Liver (tissue), 9 donors: ENCODE results near the gene KCNN1. TPM values are rescaled to one million over a fixed set of nuclear protein-coding genes. Genes with fewer than 3 reads are reported as not detected.
A peak's percentile ranks its signal among the peaks of the same experiment; 100 is the strongest.

ENCODE experiments used
- DNase-seq: peaks from one replicate; pipeline ENCODE4 v3.0.0-alpha.2; 2017; ENCODE audit warnings: low spot score
- H3K27ac ChIP-seq, 2 donors: one replicate each; pipeline ENCODE4 v1.7.0; 2013; ENCODE audit warnings: inconsistent platforms in 2 of 2, low read length in 2 of 2, control low read depth in 1 of 2, low read depth in 1 of 2, mild to moderate bottlenecking in 1 of 2
- H3K27me3 ChIP-seq, 4 donors: one replicate each; pipeline versions ENCODE4 v1.6.1 to v1.7.0; 2013; ENCODE audit warnings: low read length in 3 of 4, inconsistent platforms in 1 of 4, mild to moderate bottlenecking in 1 of 4, moderate library complexity in 1 of 4; ENCODE audit not compliant: control insufficient read depth in 4 of 4, insufficient read depth in 4 of 4
- H3K36me3 ChIP-seq, 4 donors: one replicate each; pipeline versions ENCODE4 v1.6.1 to v1.7.0; 2013; ENCODE audit warnings: low read length in 3 of 4, mild to moderate bottlenecking in 3 of 4, low read depth in 1 of 4, moderate library complexity in 1 of 4; ENCODE audit not compliant: control insufficient read depth in 4 of 4, insufficient read depth in 3 of 4
- H3K4me1 ChIP-seq, 4 donors: one replicate each; pipeline versions ENCODE4 v1.6.1 to v1.7.0; 2013; ENCODE audit warnings: low read length in 3 of 4, mild to moderate bottlenecking in 3 of 4, moderate library complexity in 1 of 4; ENCODE audit not compliant: control insufficient read depth in 4 of 4, insufficient read depth in 4 of 4
- H3K4me3 ChIP-seq, 3 donors: one replicate each; pipeline versions ENCODE4 v1.6.1 to v1.7.0; 2013; ENCODE audit warnings: low read length in 3 of 3, control low read depth in 1 of 3, low read depth in 1 of 3, mild to moderate bottlenecking in 1 of 3
- H3K9ac ChIP-seq, 2 donors: one replicate each; pipeline ENCODE4 v1.7.0; 2013; ENCODE audit warnings: low read length in 2 of 2, mild to moderate bottlenecking in 2 of 2, moderate library complexity in 2 of 2, control low read depth in 1 of 2, low read depth in 1 of 2
- H3K9me3 ChIP-seq, 4 donors: one replicate each; pipeline versions ENCODE4 v1.6.1 to v1.7.0; 2013; ENCODE audit warnings: low read length in 3 of 4; ENCODE audit not compliant: control insufficient read depth in 4 of 4
- CTCF ChIP-seq: fragments of 150-350 bp; IDR thresholded peaks from 2 replicates; pipeline ENCODE4 v1.5.1; 2017; ENCODE audit warnings: improper control_type of control experiment, low read depth, low read length; ENCODE audit not compliant: missing input control
- EGR1 ChIP-seq, 2 donors: IDR thresholded peaks; 2 replicates each; pipeline ENCODE4 v1.6.1; 2016 to 2018; ENCODE audit warnings: antibody characterized with exemption in 2 of 2, low read depth in 2 of 2
- FOXA1 ChIP-seq: IDR thresholded peaks from 2 replicates; pipeline ENCODE4 v1.6.1; 2016; ENCODE audit warnings: antibody characterized with exemption
- FOXA2 ChIP-seq: IDR thresholded peaks from 2 replicates; pipeline ENCODE4 v1.6.1; 2016; ENCODE audit warnings: antibody characterized with exemption
- JUND ChIP-seq, 2 donors: IDR thresholded peaks; 2 replicates each; pipeline ENCODE4 v1.6.1; 2016; ENCODE audit warnings: antibody characterized with exemption in 2 of 2
- RAD21 ChIP-seq, 2 donors: IDR thresholded peaks; 2 replicates each; pipeline ENCODE4 v1.6.1; 2016; ENCODE audit warnings: antibody characterized with exemption in 2 of 2, mild to moderate bottlenecking in 2 of 2
- YY1 ChIP-seq: IDR thresholded peaks from 2 replicates; pipeline ENCODE4 v1.6.1; 2016; ENCODE audit warnings: antibody characterized with exemption, mild to moderate bottlenecking
- ZBTB33 ChIP-seq: IDR thresholded peaks from 2 replicates; pipeline ENCODE4 v1.6.1; 2016; ENCODE audit warnings: antibody characterized with exemption
- WGBS: extraction: QIAGEN DNeasy Blood & Tissue Kit; methylation state at CpG from one replicate; pipeline ENCODE4 v1.1.7; 2013; 5-methylcytosine and 5-hydroxymethylcytosine counted together
- polyA plus RNA-seq, 2 donors: library from polyadenylated mRNA; stranded (reverse) in 1 of 2; unstranded in 1 of 2; fragments of 200-250 nt in 1 of 2; fragments of >200 nt in 1 of 2; fragmentation: Nextera tagmentation in 1 of 2; extraction: Ambion mirVana in 1 of 2; gene quantifications; one replicate each; pipeline versions ENCODE4 v1.2.1 to v1.2.3, GENCODE V29; 2013 to 2015
- total RNA-seq, 2 donors: library from RNA; depleted of rRNA; stranded (reverse); fragments of >200 nt; gene quantifications; one replicate each; pipeline ENCODE4 v1.2.3, GENCODE V29; 2014
- TF ChIP-seq, protein P1 (sequence below): IDR thresholded peaks from 2 replicates; pipeline ENCODE4 v1.6.1; 2016; ENCODE audit warnings: antibody characterized with exemption
- donor health status: healthy.
- donor health status: healthy.
- donor health status: healthy.
- donor health status: healthy.
- donor health status: healthy.

The KCNN1 gene
- total and polyA plus RNA-seq, 4 donors, result 0.05 to 0.08 (median 0.05) TPM; not detected in 1

DNA sequence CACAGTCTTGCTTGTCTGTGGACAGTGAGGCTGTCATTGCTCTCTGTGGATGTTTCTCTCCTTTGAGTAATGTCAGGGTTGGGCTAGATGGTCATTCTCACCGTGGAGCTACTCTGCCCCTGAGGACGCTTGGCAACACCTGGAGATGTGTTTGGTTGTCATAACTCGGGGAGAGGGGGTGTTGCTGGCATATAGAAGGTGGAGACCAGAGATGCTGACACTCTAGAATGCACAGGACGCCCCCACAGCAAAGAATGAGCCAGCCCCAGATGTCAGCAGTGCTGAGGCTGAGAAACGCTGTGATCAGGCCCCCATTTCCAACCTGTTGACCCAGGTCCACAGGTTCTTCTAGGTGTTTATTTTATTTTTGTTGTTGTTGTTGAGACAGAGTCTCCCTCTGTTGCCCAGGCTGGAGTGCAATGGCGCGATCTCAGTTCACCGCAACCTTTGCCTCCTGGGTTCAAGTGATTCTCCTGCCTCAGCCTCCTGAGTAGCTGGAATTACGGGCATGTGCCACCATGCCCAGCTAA, 29.5 kb upstream of the KCNN1 start:
- Histone ChIP-seq H3K27ac (no peak overlapping the region), H3K9me3 (no peaks in the 10 kb centered on the region), H3K4me3 (no peak overlapping the region), H3K9ac (no peak overlapping the region), H3K27me3 (no peaks in the 10 kb centered on the region), H3K36me3 (peaks cover 0 to 9% (median 4%) of the 10 kb centered on the region in 4 donors), H3K4me1 (peaks cover 4 to 13% (median 8%) of the 10 kb centered on the region in 4 donors)
- DNase-seq, result no peak
- TF ChIP-seq FOXA2 (no peak), ZBTB33 (no peak), CTCF (no peak), EGR1 (IDR thresholded peaks at IDR 0.05; ENCODE audit: low read depth in 2 of 2) (no peak), YY1 (no peak), JUND (IDR thresholded peaks at IDR 0.05) (no peak), FOXA1 (no peak)
- TF ChIP-seq, protein P1, sequence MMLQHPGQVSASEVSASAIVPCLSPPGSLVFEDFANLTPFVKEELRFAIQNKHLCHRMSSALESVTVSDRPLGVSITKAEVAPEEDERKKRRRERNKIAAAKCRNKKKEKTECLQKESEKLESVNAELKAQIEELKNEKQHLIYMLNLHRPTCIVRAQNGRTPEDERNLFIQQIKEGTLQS, result no peak
- WGBS, result 92% methylated on average over 9 of the region's 9 CpGs

GRCh38 chr19:17938092-17938845, 28.6 kb upstream of the KCNN1 start:
- H3K9ac ChIP-seq, result no peak overlapping the region
- TF ChIP-seq, protein P1, result no peak
- no peak for TF ChIP-seq FOXA1
- TF ChIP-seq RAD21 (IDR thresholded peaks at IDR 0.05), result peak; percentile 84 to 93
- no peak for TF ChIP-seq YY1
- TF ChIP-seq CTCF, result peak; percentile 89
- WGBS, result 58% methylated on average over 7 of the region's 7 CpGs
- H3K9me3 ChIP-seq, result no peaks in the 10 kb centered on the region
- H3K27ac ChIP-seq, result no peak overlapping the region
- DNase-seq, result peak; percentile 90
- H3K4me1 ChIP-seq, result peaks cover 3 to 11% (median 6%) of the 10 kb centered on the region in 4 donors
- peaks cover 0 to 10% (median 6%) of the 10 kb centered on the region in 4 donors for H3K36me3 ChIP-seq
- no peaks in the 10 kb centered on the region for H3K27me3 ChIP-seq
- no peak overlapping the region for H3K4me3 ChIP-seq
